Upper lobe of left lung (tissue), 6 donors: ENCODE results near the gene NHSL1. TPM values are rescaled to one million over a fixed set of nuclear protein-coding genes. Genes with fewer than 3 reads are reported as not detected.

Experiments
- ATAC-seq, 2 donors: fragments of 200-7000 bp; cut with Tn5 transposase; one replicate each; pipeline ENCODE4 v1.9.1; 2022; ENCODE audit warnings: mild to moderate bottlenecking in 2 of 2, moderate library complexity in 2 of 2; ENCODE audit not compliant: low FRiP score in 2 of 2
- DNase-seq, 2 donors: peaks; one replicate each; pipeline ENCODE4 v3.0.0-alpha.2; 2019 to 2020
- H3K27ac ChIP-seq, 4 donors: fragments of 200-600 bp; sonication (generic); one replicate each; pipeline ENCODE4 v1.5.1; 2016 to 2019
- H3K27me3 ChIP-seq, 4 donors: fragments of 200-600 bp; sonication (generic); one replicate each; pipeline ENCODE4 v1.5.1; 2017 to 2019
- H3K36me3 ChIP-seq, 4 donors: fragments of 200-600 bp; sonication (generic); one replicate each; pipeline ENCODE4 v1.5.1; 2016 to 2019
- H3K4me1 ChIP-seq, 4 donors: fragments of 200-600 bp; sonication (generic); one replicate each; pipeline ENCODE4 v1.5.1; 2018 to 2019
- H3K4me3 ChIP-seq, 4 donors: fragments of 200-600 bp; sonication (generic); one replicate each; pipeline ENCODE4 v1.5.1; 2017 to 2019; ENCODE audit warnings: mild to moderate bottlenecking in 2 of 4, moderate library complexity in 1 of 4
- H3K9me3 ChIP-seq, 4 donors: fragments of 200-600 bp; sonication (generic); one replicate each; pipeline ENCODE4 v1.5.1; 2018 to 2019
- EP300 ChIP-seq, 4 donors: sonication (generic); formaldehyde crosslinking; IDR thresholded peaks; one replicate each; pipeline ENCODE4 v1.5.1; 2017; ENCODE audit warnings: antibody characterized with exemption in 4 of 4, control low read depth in 2 of 4
- POLR2A ChIP-seq, 4 donors: fragments of 450-650 bp; IDR thresholded peaks; one replicate each; pipeline ENCODE4 v1.5.1; 2016 to 2017; ENCODE audit warnings: antibody characterized with exemption in 4 of 4, mild to moderate bottlenecking in 2 of 4
- POLR2AphosphoS5 ChIP-seq, 2 donors: sonication (generic); formaldehyde crosslinking; IDR thresholded peaks; one replicate each; pipeline ENCODE4 v1.5.1; 2017; ENCODE audit warnings: antibody characterized with exemption in 2 of 2
- WGBS, 2 donors: methylation state at CpG; one replicate each; pipeline ENCODE4 v1.1.5; 2017 to 2018; 5-methylcytosine and 5-hydroxymethylcytosine counted together
- total RNA-seq, 6 donors: library from RNA; depleted of rRNA in 4 of 6; stranded (reverse); fragments of >200 nt in 4 of 6; gene quantifications; one replicate each; pipeline versions ENCODE4 v1.1.0 to v1.2.1, GENCODE V29; 2016 to 2021
- TF ChIP-seq, protein P1 (sequence below), 6 experiments: fragments of 450-650 bp in 4 of 6; fragments of 200-600 bp in 2 of 6; sonication (generic) in 2 of 6; IDR thresholded peaks; one replicate each; pipeline ENCODE4 v1.5.1; 2016 to 2019; ENCODE audit warnings: antibody characterized with exemption in 6 of 6
- donor health status: DM: no; HTN: no; CAD: no; lungs with moderate emphysema.
- donor health status: DM: no; HTN: yes; CAD: no; lungs with severe emphysema.

The NHSL1 gene
- total RNA-seq, 6 donors from 2014 or later, result 37.3 to 80.2 (median 56.6) TPM

GRCh38 chr6:138405816-138406413 is 93.4 kb downstream of the NHSL1 start:
- 82 to 83% methylated on average over 5 of the region's 5 CpGs for WGBS, 2 donors
- Histone ChIP-seq H3K36me3 (peaks cover 9 to 52% (median 25%) of the 10 kb centered on the region in 4 donors), H3K27me3 (no peaks in the 10 kb centered on the region), H3K4me3 (no peak overlapping the region), H3K27ac (peak overlapping the region in 1 of 4 donors; percentile 95), H3K4me1 (peaks cover 4 to 32% (median 14%) of the 10 kb centered on the region in 4 donors), H3K9me3 (no peaks in the 10 kb centered on the region)
- TF ChIP-seq, protein P1, sequence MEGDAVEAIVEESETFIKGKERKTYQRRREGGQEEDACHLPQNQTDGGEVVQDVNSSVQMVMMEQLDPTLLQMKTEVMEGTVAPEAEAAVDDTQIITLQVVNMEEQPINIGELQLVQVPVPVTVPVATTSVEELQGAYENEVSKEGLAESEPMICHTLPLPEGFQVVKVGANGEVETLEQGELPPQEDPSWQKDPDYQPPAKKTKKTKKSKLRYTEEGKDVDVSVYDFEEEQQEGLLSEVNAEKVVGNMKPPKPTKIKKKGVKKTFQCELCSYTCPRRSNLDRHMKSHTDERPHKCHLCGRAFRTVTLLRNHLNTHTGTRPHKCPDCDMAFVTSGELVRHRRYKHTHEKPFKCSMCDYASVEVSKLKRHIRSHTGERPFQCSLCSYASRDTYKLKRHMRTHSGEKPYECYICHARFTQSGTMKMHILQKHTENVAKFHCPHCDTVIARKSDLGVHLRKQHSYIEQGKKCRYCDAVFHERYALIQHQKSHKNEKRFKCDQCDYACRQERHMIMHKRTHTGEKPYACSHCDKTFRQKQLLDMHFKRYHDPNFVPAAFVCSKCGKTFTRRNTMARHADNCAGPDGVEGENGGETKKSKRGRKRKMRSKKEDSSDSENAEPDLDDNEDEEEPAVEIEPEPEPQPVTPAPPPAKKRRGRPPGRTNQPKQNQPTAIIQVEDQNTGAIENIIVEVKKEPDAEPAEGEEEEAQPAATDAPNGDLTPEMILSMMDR (IDR thresholded peaks at IDR 0.05), result no peak
- TF ChIP-seq POLR2A (IDR thresholded peaks at IDR 0.05) (no peak), POLR2AphosphoS5 (IDR thresholded peaks at IDR 0.05) (no peak), EP300 (IDR thresholded peaks at IDR 0.05) (no peak)
- ATAC-seq (no peak), DNase-seq (no peak)

GRCh38 chr6:138404666-138405337 is 94.5 kb downstream of the NHSL1 start:
- TF ChIP-seq EP300 (IDR thresholded peaks at IDR 0.05) (no peak), POLR2AphosphoS5 (IDR thresholded peaks at IDR 0.05) (no peak), POLR2A (IDR thresholded peaks at IDR 0.05) (no peak)
- TF ChIP-seq, protein P1 (IDR thresholded peaks at IDR 0.05), result no peak
- H3K9me3 ChIP-seq, result no peaks in the 10 kb centered on the region
- ATAC-seq, result peak; percentile 25 to 29
- peak; percentile 28 to 84 for DNase-seq
- H3K4me1 ChIP-seq, result peaks cover 0 to 22% (median 6%) of the 10 kb centered on the region in 4 donors
- peak overlapping the region; percentile 93 to 96 (median 94) for H3K27ac ChIP-seq
- WGBS, 2 donors, result 6 to 9% methylated on average over 17 to 35 of the region's 35 CpGs
- peaks cover 9 to 43% (median 24%) of the 10 kb centered on the region in 4 donors for H3K36me3 ChIP-seq
- H3K4me3 ChIP-seq, result peak overlapping the region; percentile 70 to 90 (median 81)
- no peaks in the 10 kb centered on the region for H3K27me3 ChIP-seq

- Histone ChIP-seq H3K9me3 (no peaks in the 10 kb centered on the region), H3K36me3 (peaks cover 9 to 35% (median 19%) of the 10 kb centered on the region in 4 donors), H3K27me3 (no peaks in the 10 kb centered on the region), H3K27ac (peak within 1 kb of the TSS; percentile 93 to 96 (median 94)), H3K4me1 (peaks cover 0 to 19% (median 6%) of the 10 kb centered on the region in 4 donors), H3K4me3 (peak within 1 kb of the TSS; percentile 70 to 90 (median 81))
- DNase-seq (peak; percentile 96 to 98), ATAC-seq (peak; percentile 93 to 94)
- TF ChIP-seq EP300 (IDR thresholded peaks at IDR 0.05) (peak in 1 of 4 donors; percentile 12), POLR2A (IDR thresholded peaks at IDR 0.05) (peak in 3 of 4 donors; percentile 70 to 91 (median 88)), POLR2AphosphoS5 (IDR thresholded peaks at IDR 0.05) (peak; percentile 55 to 92)
- TF ChIP-seq, protein P1 (IDR thresholded peaks at IDR 0.05), result peak; percentile 49 to 91 (median 80)
- WGBS, 2 donors, result 0% methylated on average over 40 of the region's 92 CpGs; no CpG with 5 or more reads in 1 of the 2 donors
Observed at GRCh38 chr6:138403801-138404665, 95.3 kb downstream of the NHSL1 start, which contains the start of gene HEBP2. TSS of gene HEBP2 (plus strand) at chr6:138404223. CDS start at chr6:138404496, 273 bp downstream.

GRCh38 chr6:138403324-138403800 is 95.9 kb downstream of the NHSL1 start:
- H3K36me3 ChIP-seq, result peaks cover 9 to 28% (median 17%) of the 10 kb centered on the region in 4 donors
- H3K4me3 ChIP-seq, result peak overlapping the region; percentile 70 to 90 (median 81)
- TF ChIP-seq POLR2AphosphoS5 (IDR thresholded peaks at IDR 0.05) (no peak), EP300 (IDR thresholded peaks at IDR 0.05) (no peak), POLR2A (IDR thresholded peaks at IDR 0.05) (no peak)
- TF ChIP-seq, protein P1 (IDR thresholded peaks at IDR 0.05), result peak in 2 of 6 experiments; percentile 20 to 28
- peak; percentile 42 to 90 for DNase-seq
- peaks cover 0 to 19% (median 6%) of the 10 kb centered on the region in 4 donors for H3K4me1 ChIP-seq
- ATAC-seq, result peak; percentile 36 to 59
- H3K9me3 ChIP-seq, result no peaks in the 10 kb centered on the region
- no peaks in the 10 kb centered on the region for H3K27me3 ChIP-seq
- 0% methylated on average over 14 to 16 of the region's 30 CpGs for WGBS, 2 donors
- H3K27ac ChIP-seq, result peak overlapping the region; percentile 93 to 96 (median 94)
